Activated gamma-delta T cell treated with Interleukin-2 at 50 U/mL for 16 hours (primary cell): ENCODE data around the gene SIMC1.
A peak's percentile ranks its signal among the peaks of the same experiment; 100 is the strongest.
"Not testable (repeated sequence)": the region's sequence is repeated elsewhere in the genome, so short reads cannot be mapped to it uniquely, and the experiment has no call there.

Source experiments
- DNase-seq: peaks from one replicate; pipeline ENCODE4 v3.0.0-alpha.2; 2020

The SIMC1 gene

DNA sequence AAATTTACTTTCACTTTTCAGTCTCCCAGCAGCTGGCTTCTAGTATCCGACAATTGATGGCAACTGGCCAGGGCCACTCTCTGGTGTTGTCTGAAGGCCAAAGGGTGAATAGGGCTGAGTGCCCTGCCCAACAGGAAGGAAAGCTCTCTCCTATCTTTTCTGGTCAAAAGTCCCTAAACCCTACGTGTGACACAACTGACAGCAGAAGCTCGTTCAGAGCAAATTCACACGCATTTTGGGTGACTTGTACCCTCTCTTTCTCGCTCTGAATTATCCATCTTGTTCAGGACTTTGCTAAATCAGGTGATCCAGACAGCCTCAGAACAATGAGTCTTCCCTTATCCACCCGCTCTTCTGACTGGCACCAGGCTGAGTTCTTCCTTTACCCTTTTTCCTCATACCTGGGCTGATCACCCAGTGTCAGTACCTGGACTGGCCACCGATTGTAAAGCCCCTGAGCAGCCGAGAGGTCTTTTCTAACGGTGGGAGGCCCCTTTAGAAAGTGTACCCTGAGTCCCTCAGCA, 21.8 kb upstream of the SIMC1 start:
- not testable (repeated sequence) for DNase-seq

GRCh38 chr5:176217188-176217729, 21.0 kb upstream of the SIMC1 start:
- DNase-seq, result not testable (repeated sequence)

- DNase-seq, result not testable (repeated sequence)
These were observed 20.5 kb upstream of the SIMC1 start for GRCh38 chr5:176217764-176218163.

- not testable (repeated sequence) for DNase-seq
These were observed 16.2 kb upstream of the SIMC1 start for GRCh38 chr5:176222006-176222405.

DNA sequence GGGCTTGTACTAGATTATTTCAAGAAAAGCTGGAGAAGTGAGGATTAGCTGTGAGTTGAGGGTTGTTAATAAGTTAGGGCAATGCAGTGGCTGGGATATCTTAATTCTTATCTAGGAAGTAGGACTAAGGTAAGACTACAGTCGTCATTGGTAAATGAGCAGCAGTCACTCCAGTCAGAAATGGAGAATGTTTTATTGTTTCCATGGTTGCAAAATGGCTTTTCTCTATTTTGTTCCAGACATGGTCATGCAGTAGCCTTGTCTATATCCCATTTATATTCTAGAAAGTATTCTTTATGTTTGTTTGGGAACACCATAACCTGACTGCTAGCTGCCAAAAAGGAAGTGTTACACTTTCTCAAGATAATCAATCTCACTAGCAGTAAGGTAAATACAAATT, 9.9 kb upstream of the SIMC1 start:
- DNase-seq, result not testable (repeated sequence)

DNA sequence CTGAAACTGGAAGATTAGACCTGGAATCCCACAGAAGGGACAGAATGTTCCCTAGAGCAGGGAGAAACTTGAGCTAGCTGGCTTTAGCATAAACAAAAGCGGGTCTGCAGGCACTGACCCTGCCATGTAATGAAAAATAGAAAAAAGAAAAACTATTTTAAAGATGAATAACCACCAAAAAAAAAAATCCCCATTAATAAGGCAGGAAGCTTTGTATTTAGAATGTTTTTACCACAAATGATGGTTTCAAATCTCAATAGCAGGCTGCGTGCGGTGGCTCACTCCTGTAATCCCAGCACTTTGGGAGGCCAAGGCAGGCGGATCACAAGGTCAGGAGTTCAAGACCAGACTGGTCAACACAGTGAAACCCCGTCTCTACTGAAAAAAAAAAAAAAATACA, 5.0 kb upstream of the SIMC1 start:
- not testable (repeated sequence) for DNase-seq

DNA sequence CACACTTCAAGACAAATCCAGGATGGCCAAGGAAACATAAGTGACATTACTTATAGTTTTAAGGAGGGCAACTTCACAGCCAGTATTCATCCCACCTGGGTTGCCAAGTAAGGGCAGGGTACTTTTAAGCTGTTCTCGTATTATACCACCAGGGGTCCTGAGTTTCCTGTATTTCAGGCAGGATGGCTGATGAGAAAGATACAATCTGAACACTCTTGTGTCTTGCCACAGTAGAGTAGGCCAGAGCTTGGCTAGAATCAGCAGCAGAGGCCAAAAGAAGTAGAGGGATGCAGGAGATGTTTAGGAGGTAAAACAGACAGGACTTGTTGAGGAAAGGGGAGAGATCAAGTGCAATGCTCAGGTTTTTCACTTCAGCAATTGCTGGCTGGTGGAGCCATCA, 3.1 kb upstream of the SIMC1 start:
- peak; percentile 31 for DNase-seq

- DNase-seq, result not testable (repeated sequence)
These were observed 540 bp downstream of the SIMC1 start for GRCh38 chr5:176238645-176239283.

DNA sequence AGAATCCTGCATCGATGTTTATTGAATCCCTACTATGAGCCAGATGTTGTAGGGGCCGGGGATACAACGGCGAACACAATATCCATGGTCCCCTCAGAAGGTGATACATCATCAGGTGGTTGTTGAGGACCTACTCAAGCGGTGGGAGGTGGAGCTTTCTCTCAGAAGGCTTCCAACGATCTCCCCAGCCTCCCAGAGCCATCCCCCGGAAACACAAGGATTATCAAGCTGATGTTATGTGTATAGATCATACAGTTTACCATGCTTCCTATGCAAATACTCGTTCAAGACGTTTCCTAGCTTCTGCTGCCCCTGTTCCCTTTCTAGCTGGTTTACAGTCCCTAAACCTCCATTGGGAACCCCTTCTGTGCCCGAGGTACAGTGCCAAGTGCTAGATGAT, 1.1 kb downstream of the SIMC1 start:
- not testable (repeated sequence) for DNase-seq

- not testable (repeated sequence) for DNase-seq
These were observed 6.1 kb downstream of the SIMC1 start for GRCh38 chr5:176244318-176244717.

- not testable (repeated sequence) for DNase-seq
These were observed 6.8 kb downstream of the SIMC1 start for GRCh38 chr5:176245074-176245473.

- DNase-seq, result not testable (repeated sequence)
These were observed 7.3 kb downstream of the SIMC1 start for GRCh38 chr5:176245489-176245888.

DNA sequence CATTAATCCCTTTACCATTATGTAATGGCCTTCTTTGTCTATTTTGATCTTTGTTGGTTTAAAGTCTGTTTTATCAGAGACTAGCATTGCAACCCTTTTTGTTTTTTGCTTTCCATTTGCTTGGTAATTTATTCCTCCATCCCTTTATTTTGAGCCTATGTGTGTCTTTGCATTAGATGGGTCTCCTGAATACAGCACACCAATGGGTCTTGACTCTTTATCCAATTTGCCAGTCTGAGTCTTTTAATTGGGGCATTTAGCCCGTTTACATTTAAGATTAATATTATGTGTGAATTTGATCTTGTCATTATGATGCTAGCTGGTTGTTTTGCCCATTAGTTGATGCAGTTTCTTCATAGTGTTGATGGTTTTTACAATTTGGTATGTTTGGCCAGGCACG, 12.5 kb downstream of the SIMC1 start:
- not testable (repeated sequence) for DNase-seq

GRCh38 chr5:176252171-176252570, 13.9 kb downstream of the SIMC1 start:
- DNase-seq, result not testable (repeated sequence)

GRCh38 chr5:176253370-176254065, 15.3 kb downstream of the SIMC1 start:
- DNase-seq, result not testable (repeated sequence)

DNA sequence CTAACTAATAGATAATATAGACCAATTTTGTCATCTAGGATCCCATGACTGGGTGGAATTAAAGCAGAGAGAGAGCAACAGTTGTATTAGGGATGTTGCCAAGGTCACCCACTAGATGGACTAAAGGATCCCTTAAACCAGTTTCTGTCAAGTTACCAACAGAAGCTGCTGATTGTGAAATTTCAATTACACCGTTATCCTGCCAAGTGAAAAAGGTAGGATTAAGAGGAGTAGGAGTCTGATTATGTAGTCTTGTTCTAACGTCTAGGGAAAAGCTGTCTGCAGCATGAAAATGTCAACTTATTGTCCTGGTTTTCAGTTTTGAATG, 15.8 kb downstream of the SIMC1 start:
- DNase-seq, result not testable (repeated sequence)

- DNase-seq, result not testable (repeated sequence)
These were observed 19.8 kb downstream of the SIMC1 start for GRCh38 chr5:176257871-176258505.

GRCh38 chr5:176260682-176261081, 22.5 kb downstream of the SIMC1 start:
- not testable (repeated sequence) for DNase-seq

DNA sequence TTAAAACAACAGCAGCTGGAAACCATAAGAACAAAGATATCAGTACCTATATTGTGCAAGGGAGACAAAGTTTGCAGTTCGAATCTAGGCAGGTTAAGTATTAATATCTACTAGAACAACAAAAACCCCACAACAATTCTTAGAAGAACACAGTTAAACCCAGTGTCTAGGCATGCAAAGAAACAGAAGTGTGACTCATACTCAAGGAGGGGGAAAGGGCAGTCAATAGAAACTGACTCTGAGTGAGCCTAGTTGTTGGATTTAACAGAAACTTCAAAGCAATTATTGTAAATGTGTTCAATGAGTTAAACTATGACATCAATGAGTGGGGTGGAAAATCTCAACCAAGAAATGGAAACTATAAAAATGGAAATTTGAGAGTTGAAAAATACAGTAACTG, 28.2 kb downstream of the SIMC1 start:
- not testable (repeated sequence) for DNase-seq

GRCh38 chr5:176289018-176289417, 50.8 kb downstream of the SIMC1 start:
- not testable (repeated sequence) for DNase-seq

- not testable (repeated sequence) for DNase-seq
These were observed 52.0 kb downstream of the SIMC1 start for GRCh38 chr5:176290057-176290840.

DNA sequence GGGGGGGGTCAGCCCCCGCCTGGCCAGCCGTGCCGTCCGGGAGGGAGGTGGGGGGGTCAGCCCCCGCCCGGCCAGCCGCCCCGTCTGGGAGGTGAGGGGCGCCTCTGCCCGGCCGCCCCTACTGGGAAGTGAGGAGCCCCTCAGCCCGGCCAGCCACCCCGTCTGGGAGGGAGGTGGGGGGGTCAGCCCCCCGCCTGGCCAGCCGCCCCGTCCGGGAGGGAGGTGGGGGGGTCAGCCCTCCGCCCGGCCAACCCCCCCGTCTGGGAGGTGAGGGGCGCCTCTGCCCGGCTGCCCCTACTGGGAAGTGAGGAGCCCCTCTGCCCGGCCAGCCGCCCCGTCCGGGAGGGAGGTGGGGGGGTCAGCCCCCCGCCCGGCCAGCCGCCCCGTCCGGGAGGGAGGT, 67.1 kb downstream of the SIMC1 start:
- DNase-seq, result not testable (repeated sequence)
